HL-60 (cell line): ENCODE data around the gene RAB26.

ENCODE experiments used
- DNase-seq, 2 experiments: peaks; one replicate each; pipeline ENCODE4 v3.0.0-alpha.2; 2010 to 2020; ENCODE audit warnings: low read depth in 1 of 2, low spot score in 1 of 2
- H3K27ac ChIP-seq: fragments of 250-450 bp; sonication (Bioruptor Pico); replicated peaks from 2 replicates; pipeline ENCODE4 v1.5.1; 2020; ENCODE audit warnings: mild to moderate bottlenecking, moderate library complexity
- H3K27me3 ChIP-seq: fragments of 250-450 bp; sonication (Bioruptor Pico); 2 replicates; pipeline ENCODE4 v1.5.1; 2021; ENCODE audit warnings: mild to moderate bottlenecking, moderate library complexity; ENCODE audit not compliant: insufficient read depth, poor library complexity, severe bottlenecking
- H3K4me3 ChIP-seq: replicated peaks from 2 replicates; pipeline ENCODE4 v1.5.1; 2011; ENCODE audit warnings: mild to moderate bottlenecking, control low read depth, low read length; ENCODE audit not compliant: insufficient read depth
- GABPA ChIP-seq: IDR thresholded peaks from 2 replicates; pipeline ENCODE4 v1.6.1; 2012; ENCODE audit warnings: low read depth
- POLR2AphosphoS5 ChIP-seq: IDR thresholded peaks from 2 replicates; pipeline ENCODE4 v1.6.1; 2012; ENCODE audit warnings: low read depth
- SPI1 ChIP-seq: IDR thresholded peaks from 2 replicates; pipeline ENCODE4 v1.6.1; 2012; ENCODE audit warnings: low read depth, mild to moderate bottlenecking, borderline replicate concordance
- TF ChIP-seq, protein P1 (sequence below): IDR thresholded peaks from 2 replicates; pipeline ENCODE4 v1.6.1; 2012; ENCODE audit warnings: low read depth; ENCODE audit not compliant: insufficient replicate concordance
- TF ChIP-seq, protein P2 (sequence below): IDR thresholded peaks from one replicate; pipeline ENCODE4 v1.5.1; 2011; ENCODE audit warnings: low read length, control low read depth, inconsistent platforms; ENCODE audit not compliant: insufficient read depth

Gene RAB26

DNA sequence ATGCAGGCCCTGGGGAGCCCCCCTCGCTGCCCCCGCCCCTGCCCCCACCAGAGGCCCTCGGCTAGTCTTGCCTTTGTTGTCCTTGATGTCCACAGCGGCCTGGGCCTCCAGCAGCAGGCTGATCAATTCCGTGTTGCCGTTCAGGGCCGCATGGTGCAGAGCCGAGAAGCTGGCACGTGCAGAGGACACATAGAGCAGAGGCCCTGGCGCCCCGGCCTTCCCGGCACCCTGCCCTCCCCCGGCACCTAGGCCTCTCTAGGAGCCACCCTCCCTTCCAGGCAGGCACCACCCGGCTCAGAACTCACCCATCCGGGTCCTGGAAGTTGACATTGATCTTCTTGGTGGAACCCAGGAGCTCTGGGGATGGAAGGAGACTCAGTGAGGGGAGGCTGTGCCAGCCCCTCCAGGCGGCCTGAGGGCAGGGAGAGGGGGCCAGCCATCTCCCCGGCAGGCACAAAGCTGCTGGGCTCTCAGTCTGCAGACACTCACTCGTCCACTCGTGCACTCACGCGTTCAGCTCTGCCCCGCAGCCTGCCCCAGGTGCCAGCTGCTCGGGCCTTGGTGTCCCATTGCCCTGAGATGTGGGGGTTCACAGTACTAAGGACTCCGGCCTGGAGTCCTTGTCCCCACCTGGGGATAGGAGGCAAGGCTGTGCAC lies 41.7 kb downstream of the RAB26 start:
- TF ChIP-seq POLR2AphosphoS5, result no peak
- TF ChIP-seq, protein P1, sequence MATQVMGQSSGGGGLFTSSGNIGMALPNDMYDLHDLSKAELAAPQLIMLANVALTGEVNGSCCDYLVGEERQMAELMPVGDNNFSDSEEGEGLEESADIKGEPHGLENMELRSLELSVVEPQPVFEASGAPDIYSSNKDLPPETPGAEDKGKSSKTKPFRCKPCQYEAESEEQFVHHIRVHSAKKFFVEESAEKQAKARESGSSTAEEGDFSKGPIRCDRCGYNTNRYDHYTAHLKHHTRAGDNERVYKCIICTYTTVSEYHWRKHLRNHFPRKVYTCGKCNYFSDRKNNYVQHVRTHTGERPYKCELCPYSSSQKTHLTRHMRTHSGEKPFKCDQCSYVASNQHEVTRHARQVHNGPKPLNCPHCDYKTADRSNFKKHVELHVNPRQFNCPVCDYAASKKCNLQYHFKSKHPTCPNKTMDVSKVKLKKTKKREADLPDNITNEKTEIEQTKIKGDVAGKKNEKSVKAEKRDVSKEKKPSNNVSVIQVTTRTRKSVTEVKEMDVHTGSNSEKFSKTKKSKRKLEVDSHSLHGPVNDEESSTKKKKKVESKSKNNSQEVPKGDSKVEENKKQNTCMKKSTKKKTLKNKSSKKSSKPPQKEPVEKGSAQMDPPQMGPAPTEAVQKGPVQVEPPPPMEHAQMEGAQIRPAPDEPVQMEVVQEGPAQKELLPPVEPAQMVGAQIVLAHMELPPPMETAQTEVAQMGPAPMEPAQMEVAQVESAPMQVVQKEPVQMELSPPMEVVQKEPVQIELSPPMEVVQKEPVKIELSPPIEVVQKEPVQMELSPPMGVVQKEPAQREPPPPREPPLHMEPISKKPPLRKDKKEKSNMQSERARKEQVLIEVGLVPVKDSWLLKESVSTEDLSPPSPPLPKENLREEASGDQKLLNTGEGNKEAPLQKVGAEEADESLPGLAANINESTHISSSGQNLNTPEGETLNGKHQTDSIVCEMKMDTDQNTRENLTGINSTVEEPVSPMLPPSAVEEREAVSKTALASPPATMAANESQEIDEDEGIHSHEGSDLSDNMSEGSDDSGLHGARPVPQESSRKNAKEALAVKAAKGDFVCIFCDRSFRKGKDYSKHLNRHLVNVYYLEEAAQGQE, result no peak
- TF ChIP-seq, protein P2, sequence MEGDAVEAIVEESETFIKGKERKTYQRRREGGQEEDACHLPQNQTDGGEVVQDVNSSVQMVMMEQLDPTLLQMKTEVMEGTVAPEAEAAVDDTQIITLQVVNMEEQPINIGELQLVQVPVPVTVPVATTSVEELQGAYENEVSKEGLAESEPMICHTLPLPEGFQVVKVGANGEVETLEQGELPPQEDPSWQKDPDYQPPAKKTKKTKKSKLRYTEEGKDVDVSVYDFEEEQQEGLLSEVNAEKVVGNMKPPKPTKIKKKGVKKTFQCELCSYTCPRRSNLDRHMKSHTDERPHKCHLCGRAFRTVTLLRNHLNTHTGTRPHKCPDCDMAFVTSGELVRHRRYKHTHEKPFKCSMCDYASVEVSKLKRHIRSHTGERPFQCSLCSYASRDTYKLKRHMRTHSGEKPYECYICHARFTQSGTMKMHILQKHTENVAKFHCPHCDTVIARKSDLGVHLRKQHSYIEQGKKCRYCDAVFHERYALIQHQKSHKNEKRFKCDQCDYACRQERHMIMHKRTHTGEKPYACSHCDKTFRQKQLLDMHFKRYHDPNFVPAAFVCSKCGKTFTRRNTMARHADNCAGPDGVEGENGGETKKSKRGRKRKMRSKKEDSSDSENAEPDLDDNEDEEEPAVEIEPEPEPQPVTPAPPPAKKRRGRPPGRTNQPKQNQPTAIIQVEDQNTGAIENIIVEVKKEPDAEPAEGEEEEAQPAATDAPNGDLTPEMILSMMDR, result no peak
- no peak for TF ChIP-seq GABPA
- no peak for TF ChIP-seq SPI1
- Histone ChIP-seq H3K27ac (no peak overlapping the region), H3K27me3 (peaks cover 14% of the 10 kb centered on the region), H3K4me3 (no peak overlapping the region)
- no peak for DNase-seq

DNA sequence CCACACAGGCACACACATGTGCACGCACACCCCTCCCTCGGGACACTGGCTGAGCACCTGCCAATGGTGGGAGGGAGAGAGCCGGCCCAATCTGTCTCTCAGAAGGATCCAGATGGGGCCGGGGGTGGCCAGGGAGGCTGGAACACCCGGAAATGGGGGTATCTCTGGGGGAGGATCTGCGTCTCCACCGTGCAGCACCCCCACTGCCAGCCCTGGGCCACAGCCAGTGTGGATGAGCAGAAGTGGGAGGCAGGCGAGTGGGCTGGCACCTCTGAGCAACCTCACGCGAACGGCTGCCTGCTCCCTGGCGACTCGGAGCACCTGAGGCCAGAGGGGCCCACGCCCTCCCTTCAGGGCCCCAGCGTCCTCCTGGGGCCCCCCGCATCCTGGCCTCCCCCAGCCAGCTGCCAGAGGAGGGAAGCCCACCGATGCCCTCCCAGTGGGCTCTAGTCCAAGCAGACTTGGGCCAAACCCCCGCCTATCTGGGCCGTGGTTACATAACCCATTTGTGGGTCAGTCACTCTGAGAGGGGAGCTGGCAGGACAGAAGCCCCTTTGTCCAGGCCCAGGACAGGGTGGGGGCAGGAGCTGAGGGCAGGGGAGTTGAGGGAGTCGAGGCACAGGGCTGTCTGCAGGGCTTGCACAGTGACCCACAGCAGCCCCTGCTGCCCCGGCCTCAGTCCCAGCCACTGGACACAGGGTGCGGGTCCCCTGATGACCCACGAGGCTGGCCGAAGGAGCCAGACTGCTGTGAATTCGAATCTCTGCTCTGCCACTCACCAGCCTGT lies 42.4 kb downstream of the RAB26 start:
- no peak for TF ChIP-seq GABPA
- Histone ChIP-seq H3K27ac (no peak overlapping the region), H3K27me3 (peaks cover 19% of the 10 kb centered on the region), H3K4me3 (no peak overlapping the region)
- no peak for DNase-seq

DNA sequence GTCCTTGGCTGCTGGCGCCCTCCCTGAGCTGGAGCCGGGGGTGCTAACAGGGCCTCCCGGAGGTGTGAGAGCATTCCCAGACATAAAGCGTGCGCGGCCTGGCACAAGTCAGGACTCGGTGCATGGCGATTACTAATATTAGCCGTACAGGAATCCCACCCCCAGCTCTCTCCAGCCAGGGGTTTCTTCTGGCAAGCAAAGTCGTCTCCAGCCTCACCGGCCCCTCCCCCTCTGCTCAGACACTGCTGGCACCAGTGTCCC lies 43.0 kb downstream of the RAB26 start:
- TF ChIP-seq, protein P1, result no peak
- TF ChIP-seq SPI1, result no peak
- TF ChIP-seq, protein P2, result no peak
- TF ChIP-seq POLR2AphosphoS5, result no peak
- no peak for TF ChIP-seq GABPA
- no peak for DNase-seq
- H3K27ac ChIP-seq, result no peak overlapping the region

DNA sequence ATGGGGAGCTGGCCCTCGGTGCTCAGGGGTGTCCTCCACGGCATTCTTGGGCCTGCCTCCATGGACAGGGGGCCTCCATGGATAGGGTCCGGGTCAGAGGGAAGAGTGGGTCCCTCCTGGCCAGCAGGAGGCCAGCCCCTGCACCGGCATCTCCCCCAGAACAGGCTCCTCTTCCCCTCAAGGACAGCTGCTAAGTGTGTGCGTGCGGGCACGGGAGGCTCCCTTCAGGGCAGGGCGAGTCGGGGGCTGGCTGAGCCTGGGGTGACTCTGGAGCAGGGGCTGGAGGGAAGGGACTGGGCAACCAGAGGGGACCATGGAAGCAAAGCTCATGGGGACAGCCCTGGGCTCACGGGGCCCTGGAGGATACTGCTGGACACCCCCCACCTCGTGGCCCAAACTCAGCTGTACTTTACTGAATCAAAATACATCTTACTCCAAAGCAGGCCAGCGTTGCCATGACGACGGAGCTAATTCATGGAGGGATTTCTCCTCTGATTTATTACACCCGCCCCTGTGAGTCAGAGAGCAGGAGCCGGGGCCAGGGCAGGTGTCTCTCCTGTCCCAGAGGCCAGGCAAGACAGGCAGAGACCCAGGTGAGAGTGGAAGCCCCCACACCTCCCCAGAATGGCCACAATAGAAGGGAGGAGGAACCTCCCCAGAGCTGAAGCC lies 45.9 kb downstream of the RAB26 start:
- no peak overlapping the region for H3K4me3 ChIP-seq
- no peak overlapping the region for H3K27ac ChIP-seq
- no peak for DNase-seq
- peaks cover 35% of the 10 kb centered on the region for H3K27me3 ChIP-seq
- TF ChIP-seq POLR2AphosphoS5 (no peak), GABPA (no peak), SPI1 (no peak)
- TF ChIP-seq, protein P1, result no peak
- TF ChIP-seq, protein P2, result no peak

More for the DNA sequence above, 43.0 kb downstream of the RAB26 start:
- H3K4me3 ChIP-seq, result no peak overlapping the region
- peaks cover 19% of the 10 kb centered on the region for H3K27me3 ChIP-seq
